HG02763 (cell line): ENCODE measurements around the gene AK3.
A peak's percentile ranks its signal among the peaks of the same experiment; 100 is the strongest.
"Not testable (repeated sequence)": the region's sequence is repeated elsewhere in the genome, so short reads cannot be mapped to it uniquely, and the experiment has no call there.

Experiments
- ATAC-seq: cut with Tn5 transposase; IDR thresholded peaks from one replicate; pipeline ENCODE4 v1.9.1; 2021; ENCODE audit warnings: mild to moderate bottlenecking, moderate library complexity; ENCODE audit not compliant: unreplicated experiment

The AK3 gene

DNA sequence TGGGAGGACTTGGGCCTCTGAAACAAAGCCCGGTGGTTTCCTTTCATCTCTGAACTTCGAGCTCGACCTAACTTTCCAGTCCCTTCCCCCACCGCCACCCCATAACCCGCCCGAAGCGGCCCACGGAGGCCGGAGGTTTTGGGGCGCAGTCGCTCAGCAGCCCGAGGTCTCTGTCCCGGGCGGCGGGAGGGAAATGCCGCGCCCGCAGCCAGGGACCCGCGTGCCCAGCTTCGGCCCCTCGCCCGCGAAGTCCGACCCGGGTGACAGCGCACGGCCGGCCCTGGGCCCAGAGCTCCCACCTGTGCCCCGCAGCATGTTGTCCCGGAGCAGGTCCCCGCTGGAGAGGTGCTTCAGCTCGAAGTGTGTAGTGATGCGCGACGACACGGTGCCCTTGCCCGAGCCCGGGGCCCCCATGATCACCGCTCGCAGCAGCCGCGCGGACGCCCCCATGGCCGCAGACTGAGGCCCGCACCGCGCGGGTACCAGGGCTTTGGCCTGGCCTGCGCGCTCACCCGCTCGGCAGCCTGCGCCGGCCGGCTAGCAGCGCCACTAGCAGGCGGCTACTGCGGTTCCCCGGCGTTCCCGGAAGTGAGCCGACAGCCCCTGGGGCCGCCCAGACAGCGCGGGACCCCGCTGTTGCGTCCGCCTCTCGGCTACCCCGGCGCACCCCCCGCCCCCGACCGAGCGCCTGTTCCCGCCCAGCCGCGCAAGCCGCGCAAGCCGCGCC lies at the start of gene AK3:
AK3 (minus strand) TSS at position 565 of the 727 bp plus-strand sequence; CDS start at position 450, 115 bp downstream.
- peak; percentile 87 for ATAC-seq

DNA sequence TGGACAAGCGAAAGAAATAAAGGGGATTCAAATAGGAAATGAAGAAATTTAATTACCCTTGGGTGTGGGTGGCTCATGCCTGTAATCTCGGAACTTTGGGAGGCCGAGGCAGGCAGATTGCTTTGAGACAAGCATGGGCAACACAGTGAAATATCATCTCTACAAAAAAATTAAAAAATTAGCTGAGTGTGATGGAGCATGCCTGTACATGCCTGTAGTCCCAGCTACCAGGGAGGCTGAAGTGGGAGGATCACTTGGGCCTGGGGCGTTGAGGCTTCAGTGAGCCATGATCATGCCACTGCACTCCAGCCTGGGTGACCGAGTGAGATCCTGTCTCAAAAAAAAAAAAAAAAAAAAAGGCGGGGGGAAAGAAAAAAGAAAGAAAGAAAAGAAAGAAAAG lies 47.7 kb upstream of the AK3 start:
- ATAC-seq = no peak

DNA sequence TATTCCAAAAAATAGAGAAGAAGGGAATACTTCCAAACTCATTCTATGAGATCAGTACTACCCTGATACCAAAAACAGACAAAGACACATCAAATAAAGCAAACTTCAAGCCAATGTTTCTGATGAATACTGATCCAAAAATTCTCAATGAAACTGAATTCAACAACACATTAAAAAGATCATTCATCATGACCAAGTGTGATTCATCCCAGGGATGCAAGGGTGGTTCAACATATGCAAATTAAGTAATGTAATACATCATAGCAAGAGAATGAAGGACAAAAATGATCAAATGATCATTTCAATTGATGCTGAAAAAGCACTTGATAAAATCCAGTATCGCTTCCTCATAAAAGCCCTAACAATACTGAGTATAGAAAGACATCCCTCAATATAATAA lies 46.9 kb upstream of the AK3 start:
- no peak for ATAC-seq

- ATAC-seq = no peak
Observed at GRCh38 chr9:4786599-4786998, 45.6 kb upstream of the AK3 start.

GRCh38 chr9:4784403-4784802 lies 43.4 kb upstream of the AK3 start:
- ATAC-seq = no peak

DNA sequence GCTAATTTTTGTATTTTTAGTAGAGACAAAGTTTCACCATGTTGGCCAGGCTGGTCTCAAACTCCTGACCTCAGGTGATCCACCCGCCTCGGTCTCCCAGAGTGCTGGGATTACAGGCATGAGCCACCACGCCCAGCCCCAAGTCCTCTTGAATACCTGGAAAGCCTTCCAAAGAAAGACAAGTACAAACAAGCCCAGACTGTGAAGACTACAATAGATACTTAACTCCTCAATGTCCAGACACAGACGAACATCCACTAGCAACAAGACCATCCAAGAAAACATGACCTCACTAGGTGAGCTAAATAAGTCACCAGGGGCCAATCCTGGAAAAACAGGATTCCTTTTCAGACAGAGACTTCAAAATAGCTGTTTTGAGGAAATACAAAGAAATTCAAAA lies 42.2 kb upstream of the AK3 start:
- not testable (repeated sequence) for ATAC-seq

- no peak for ATAC-seq
Observed at GRCh38 chr9:4781408-4781807, 40.4 kb upstream of the AK3 start.

DNA sequence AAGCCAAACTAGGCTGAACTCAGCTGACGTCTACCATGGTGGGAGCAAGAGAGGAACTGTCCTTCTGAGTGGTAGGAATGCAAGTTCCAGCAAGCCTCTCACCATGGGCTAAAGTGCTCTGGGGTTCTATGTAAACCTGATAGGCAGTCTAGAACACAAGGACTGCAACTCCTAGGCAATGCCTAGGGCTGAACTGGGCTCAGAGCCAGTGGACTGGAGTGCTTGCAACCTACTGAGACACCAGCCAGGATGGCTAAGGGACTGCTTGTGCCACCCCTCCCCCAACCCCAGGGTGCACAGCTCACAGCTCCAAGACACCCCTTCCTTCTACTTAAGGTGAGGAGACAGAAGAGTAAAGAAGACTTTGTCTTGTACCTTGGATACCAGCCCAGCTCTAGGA lies 39.6 kb upstream of the AK3 start:
- no peak for ATAC-seq

DNA sequence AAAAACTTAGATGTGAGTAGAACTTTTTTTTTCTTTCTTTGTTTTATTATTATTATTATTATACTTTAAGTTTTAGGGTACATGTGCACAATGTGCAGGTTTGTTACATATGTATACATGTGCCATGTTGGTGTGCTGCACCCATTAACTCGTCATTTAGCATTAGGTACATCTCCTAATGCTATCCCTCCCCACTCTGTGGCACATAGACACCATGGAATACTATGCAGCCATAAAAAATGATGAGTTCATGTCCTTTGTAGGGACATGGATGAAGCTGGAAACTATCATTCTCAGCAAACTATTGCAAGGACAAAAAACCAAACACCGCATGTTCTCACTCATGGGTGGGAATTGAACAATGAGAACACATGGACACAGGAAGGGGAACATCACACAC lies 34.0 kb upstream of the AK3 start:
- not testable (repeated sequence) for ATAC-seq

GRCh38 chr9:4774209-4774608 lies 33.2 kb upstream of the AK3 start:
- ATAC-seq = no peak

DNA sequence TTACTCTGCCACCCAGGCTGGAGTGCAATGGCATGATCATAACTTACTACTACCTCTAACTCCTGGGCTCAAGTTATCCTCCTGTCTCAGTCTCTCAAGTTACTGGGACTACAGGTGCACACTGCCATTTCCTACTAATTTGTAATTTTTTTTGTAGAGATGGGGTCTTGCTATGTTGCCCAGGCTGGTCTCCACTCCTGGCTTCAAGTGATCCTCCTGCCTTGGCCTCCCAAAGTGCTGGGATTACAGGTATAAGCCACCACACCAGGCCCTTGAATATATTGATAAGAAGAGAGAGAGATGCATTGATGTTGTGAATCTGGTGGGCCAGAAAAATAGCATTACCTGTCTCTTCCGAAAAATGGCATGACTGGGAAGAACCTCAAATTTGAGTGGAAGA lies 30.8 kb upstream of the AK3 start:
- no peak for ATAC-seq

DNA sequence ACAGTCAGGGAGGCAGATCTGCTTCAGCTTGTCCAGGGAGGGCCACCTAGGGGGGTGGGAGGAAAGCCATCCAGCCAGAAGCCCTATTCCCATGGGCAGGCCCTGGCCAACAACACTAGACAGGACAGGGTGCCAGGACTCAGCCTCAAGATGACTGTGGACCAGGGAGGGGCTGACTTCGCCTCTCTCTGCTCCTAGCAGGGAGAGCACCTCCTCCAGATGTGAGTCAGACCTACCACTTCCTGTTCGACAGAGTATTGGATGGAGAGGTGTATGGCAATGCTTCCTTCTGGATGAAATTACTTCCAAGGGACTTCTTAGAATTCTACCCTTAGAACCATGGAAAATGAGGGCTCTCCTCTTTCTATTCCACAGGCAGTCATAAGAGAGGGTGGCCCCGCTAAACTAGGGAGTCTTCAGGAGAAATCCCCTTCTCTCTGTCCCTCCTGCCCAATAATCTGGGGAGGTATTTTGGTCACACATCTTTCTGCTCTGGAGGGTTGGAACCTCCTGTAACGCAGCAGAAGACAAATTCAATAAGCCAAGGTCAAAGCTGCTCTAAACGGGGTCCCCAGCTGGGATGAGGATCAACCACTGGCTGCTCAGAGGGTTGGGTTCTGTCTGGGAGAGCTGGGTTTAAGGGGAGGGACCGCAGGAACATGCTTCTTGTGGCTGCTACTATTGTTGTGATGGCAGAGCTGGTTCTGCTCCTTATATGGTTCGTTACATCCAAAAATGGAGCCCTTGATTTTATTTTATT lies 28.5 kb upstream of the AK3 start:
- no peak for ATAC-seq

GRCh38 chr9:4768681-4769080 lies 27.7 kb upstream of the AK3 start:
- no peak for ATAC-seq

GRCh38 chr9:4764033-4764432 lies 23.0 kb upstream of the AK3 start:
- ATAC-seq = no peak

DNA sequence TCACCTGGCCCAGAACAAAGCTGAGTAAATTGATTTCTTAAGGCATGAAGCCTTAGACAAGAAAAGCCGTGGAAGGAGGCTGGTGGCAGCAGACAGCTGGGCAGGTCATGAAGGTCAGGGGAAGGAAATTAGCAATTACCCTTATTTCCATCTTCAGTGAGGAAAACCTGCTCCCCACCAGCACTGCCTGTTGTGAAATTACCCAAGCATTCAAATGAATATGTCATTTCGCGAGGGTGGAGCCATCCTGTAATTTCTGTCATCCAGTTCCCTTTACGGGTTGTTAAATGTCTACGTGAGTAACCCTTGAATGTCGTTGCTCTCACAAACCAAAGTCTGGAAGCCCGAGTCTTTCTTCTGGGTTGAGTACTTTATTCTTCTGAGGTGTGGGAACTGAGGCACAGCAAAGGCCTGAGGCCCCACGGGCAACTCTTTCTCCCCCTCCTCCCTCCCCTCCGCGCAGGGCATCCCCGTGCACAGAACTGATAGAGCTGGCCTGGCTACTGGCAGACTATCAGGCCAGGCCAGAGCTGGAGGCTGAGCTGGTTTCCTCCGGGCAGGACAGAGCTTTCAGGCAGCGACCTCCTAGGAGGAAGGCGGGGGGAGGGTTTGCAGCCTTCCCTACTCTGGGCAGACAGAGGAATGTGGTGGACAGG lies 22.0 kb upstream of the AK3 start:
- ATAC-seq = peak; percentile 8

DNA sequence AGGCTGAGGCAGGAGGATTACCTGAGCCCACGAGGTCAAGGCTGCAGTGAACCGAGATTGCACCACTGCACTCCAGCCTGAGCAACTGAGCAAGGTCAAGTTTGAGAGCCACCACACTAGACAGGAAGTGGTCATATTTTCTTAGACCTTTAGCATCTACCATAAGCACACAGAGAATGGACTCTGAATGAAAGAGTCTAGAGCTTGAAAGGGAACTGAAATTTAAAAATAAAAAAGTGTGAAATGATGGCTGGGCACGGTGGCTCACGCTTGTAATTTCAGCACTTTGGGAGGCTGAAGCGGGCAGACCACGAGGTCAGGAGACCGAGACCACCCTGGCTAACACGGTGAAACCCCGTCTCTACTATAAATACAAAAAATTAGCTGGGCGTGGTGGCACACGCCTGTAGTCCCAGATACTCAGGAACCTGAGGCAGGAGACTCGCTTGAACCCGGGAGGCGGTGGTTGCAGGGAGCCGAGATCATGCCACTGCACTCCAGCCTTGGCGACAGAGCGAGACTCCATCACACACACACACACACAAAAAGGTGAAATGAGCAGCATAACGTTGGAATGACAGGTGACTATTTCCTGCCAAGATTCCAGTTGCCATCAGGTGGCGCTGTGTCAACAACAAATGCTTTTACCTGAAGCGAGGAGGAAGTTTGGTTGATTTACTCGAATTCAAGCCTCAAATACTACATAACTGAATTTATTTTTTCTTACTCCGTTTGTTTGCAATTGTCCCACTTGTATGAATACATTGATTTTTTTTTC lies 21.3 kb upstream of the AK3 start:
- ATAC-seq = peak; percentile 79

DNA sequence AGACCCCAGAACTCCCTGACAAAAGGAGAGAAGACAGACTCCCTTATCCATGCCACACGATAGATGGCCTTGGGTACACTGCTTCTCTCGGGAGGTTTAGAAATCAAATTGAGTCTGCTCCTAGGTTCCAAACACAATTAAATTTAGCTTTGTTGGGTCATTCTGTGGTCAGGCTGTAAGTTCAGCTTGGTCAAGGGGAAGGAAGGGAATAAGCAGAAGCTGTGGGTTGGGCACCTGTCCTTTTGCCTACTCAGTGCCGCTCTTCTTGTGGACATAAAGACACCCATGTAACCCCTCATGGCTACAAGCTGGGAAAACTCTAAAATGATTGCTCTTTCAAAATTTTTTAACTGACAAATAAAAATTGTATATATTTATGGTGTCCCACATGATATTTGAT lies 19.1 kb upstream of the AK3 start:
- no peak for ATAC-seq

GRCh38 chr9:4756420-4756819 lies 15.4 kb upstream of the AK3 start:
- no peak for ATAC-seq

DNA sequence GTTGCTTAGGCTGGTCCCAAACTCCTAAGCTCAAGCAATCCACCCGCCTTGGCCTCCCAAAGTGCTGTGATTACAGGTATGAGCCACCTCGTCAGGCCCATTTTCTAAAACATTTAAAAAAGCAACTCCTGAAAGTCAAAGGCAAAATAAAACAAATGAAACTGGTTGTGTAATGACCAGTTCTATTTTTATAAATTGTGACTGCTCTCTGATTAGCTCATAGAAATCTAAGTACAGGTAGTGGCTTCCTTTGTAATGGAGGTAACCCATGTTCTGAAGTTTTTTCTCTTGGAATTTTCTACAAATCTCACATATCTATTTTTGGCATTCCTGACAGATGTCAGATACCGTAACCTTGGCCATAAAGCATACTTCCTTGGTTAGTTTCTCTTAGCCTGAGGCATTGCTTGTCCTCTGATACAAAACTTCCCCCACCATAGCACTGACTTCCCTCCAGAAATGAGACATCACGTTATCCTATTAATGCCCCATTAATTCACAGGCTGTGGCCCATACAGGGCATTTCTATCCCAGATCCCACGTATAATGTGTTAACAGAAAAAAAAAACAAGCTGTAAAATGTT lies 14.1 kb upstream of the AK3 start:
- no peak for ATAC-seq

GRCh38 chr9:4754530-4754929 lies 13.5 kb upstream of the AK3 start:
- ATAC-seq = not testable (repeated sequence)
